Neuronal stem cell (in vitro differentiated cells): ENCODE results near the gene B4GALT5.

Source experiments
- DNase-seq: peaks from one replicate; pipeline ENCODE4 v3.0.0-alpha.2; 2013; ENCODE audit warnings: low spot score
- H2AFZ ChIP-seq: one replicate; pipeline ENCODE4 v1.6.1; 2013; ENCODE audit warnings: mild to moderate bottlenecking, low read length, inconsistent platforms
- H2AK5ac ChIP-seq: 2 replicates; pipeline ENCODE4 v1.6.1; 2013; ENCODE audit warnings: low read depth, mild to moderate bottlenecking, inconsistent platforms, low read length, moderate library complexity, mixed read lengths
- H2BK120ac ChIP-seq: 2 replicates; pipeline ENCODE4 v1.6.1; 2013; ENCODE audit warnings: low read depth, mild to moderate bottlenecking, inconsistent platforms, low read length, moderate library complexity, mixed read lengths
- H2BK12ac ChIP-seq: one replicate; pipeline ENCODE4 v1.6.1; 2013; ENCODE audit warnings: low read length, inconsistent platforms
- H2BK15ac ChIP-seq: 2 replicates; pipeline ENCODE4 v1.6.1; 2013; ENCODE audit warnings: mild to moderate bottlenecking, low read length, inconsistent platforms, mixed read lengths
- H2BK5ac ChIP-seq: one replicate; pipeline ENCODE4 v1.6.1; 2013; ENCODE audit warnings: inconsistent platforms, mild to moderate bottlenecking, low read length, moderate library complexity
- H3K14ac ChIP-seq: one replicate; pipeline ENCODE4 v1.6.1; 2013; ENCODE audit warnings: low read length, inconsistent platforms
- H3K18ac ChIP-seq: 2 replicates; pipeline ENCODE4 v1.6.1; 2013; ENCODE audit warnings: low read length, inconsistent platforms
- H3K23ac ChIP-seq: 2 replicates; pipeline ENCODE4 v1.6.1; 2013; ENCODE audit warnings: low read depth, mild to moderate bottlenecking, mixed read lengths, low read length, inconsistent platforms; ENCODE audit not compliant: poor library complexity
- H3K27ac ChIP-seq: replicated peaks from 3 replicates; pipeline ENCODE4 v1.5.1; 2013; ENCODE audit warnings: low read length, inconsistent platforms
- H3K27me3 ChIP-seq, 3 experiments: 2 replicates each; pipeline ENCODE4 v1.6.1; 2013; ENCODE audit warnings: low read length in 3 of 3, mild to moderate bottlenecking in 2 of 3, inconsistent platforms in 1 of 3, low read depth in 1 of 3, mixed read lengths in 1 of 3, moderate library complexity in 1 of 3; ENCODE audit not compliant: control insufficient read depth in 3 of 3, insufficient read depth in 3 of 3
- H3K36me3 ChIP-seq, 2 donors: replicated peaks in 1 of 2; 2 replicates each; pipeline ENCODE4 v1.6.1; 2013; ENCODE audit warnings: low read length in 2 of 2; ENCODE audit not compliant: control insufficient read depth in 2 of 2, insufficient read depth in 2 of 2
- H3K4ac ChIP-seq: 2 replicates; pipeline ENCODE4 v1.6.1; 2013; ENCODE audit warnings: inconsistent platforms, mild to moderate bottlenecking, low read length, moderate library complexity
- H3K4me1 ChIP-seq, 2 donors: 1 replicate in 1 of 2; 2 replicates in 1 of 2; pipeline ENCODE4 v1.6.1; 2013; ENCODE audit warnings: low read length in 2 of 2, low read depth in 1 of 2; ENCODE audit not compliant: control insufficient read depth in 2 of 2, insufficient read depth in 1 of 2
- H3K4me2 ChIP-seq: one replicate; pipeline ENCODE4 v1.6.1; 2013; ENCODE audit warnings: mild to moderate bottlenecking, low read length, inconsistent platforms; ENCODE audit not compliant: insufficient read depth, poor library complexity, severe bottlenecking
- H3K4me3 ChIP-seq, 2 donors: 2 replicates each; pipeline ENCODE4 v1.5.1; 2013; ENCODE audit warnings: low read length in 2 of 2, mild to moderate bottlenecking in 2 of 2, inconsistent platforms in 1 of 2, moderate library complexity in 1 of 2
- H3K79me1 ChIP-seq: one replicate; pipeline ENCODE4 v1.6.1; 2013; ENCODE audit warnings: low read depth, mild to moderate bottlenecking, inconsistent platforms, low read length, moderate library complexity
- H3K9ac ChIP-seq: one replicate; pipeline ENCODE4 v1.6.1; 2013; ENCODE audit warnings: mild to moderate bottlenecking, low read depth, low read length, inconsistent platforms; ENCODE audit not compliant: poor library complexity
- H3K9me3 ChIP-seq, 2 donors: replicated peaks in 1 of 2; 2 replicates each; pipeline versions ENCODE3 to v1.6.1; 2013; ENCODE audit warnings: low read length in 2 of 2, mild to moderate bottlenecking in 2 of 2, inconsistent platforms in 1 of 2, low read depth in 1 of 2, mixed read lengths in 1 of 2, moderate library complexity in 1 of 2; ENCODE audit not compliant: control insufficient read depth in 2 of 2, insufficient read depth in 1 of 2
- H4K8ac ChIP-seq: one replicate; pipeline ENCODE4 v1.6.1; 2013; ENCODE audit warnings: low read depth, mild to moderate bottlenecking, inconsistent platforms, low read length, moderate library complexity
- H4K91ac ChIP-seq: one replicate; pipeline ENCODE4 v1.6.1; 2013; ENCODE audit warnings: low read length, low read depth, mild to moderate bottlenecking, inconsistent platforms; ENCODE audit not compliant: poor library complexity
- WGBS, 2 donors: extraction: QIAGEN DNeasy Blood & Tissue Kit; methylation state at CpG; one replicate each; pipeline ENCODE4 v1.1.7; 2013; ENCODE audit warnings: missing lambda C conversion rate in 2 of 2, mixed read lengths in 1 of 2; ENCODE audit not compliant: insufficient read length in 2 of 2, insufficient replicate concordance in 1 of 2; ENCODE audit errors: extremely low coverage in 2 of 2; 5-methylcytosine and 5-hydroxymethylcytosine counted together

The B4GALT5 gene

GRCh38 chr20:49585585-49586245, 128.0 kb downstream of the B4GALT5 start:
- H2AK5ac ChIP-seq, result peak overlapping the region; percentile 58
- peaks cover 0 to 20% (median 0%) of the 10 kb centered on the region in 3 experiments for H3K27me3 ChIP-seq
- no peak overlapping the region for H3K4ac ChIP-seq
- peak overlapping the region; percentile 43 for H3K14ac ChIP-seq
- H3K9ac ChIP-seq, result no peak overlapping the region
- no peak overlapping the region for H2BK15ac ChIP-seq
- H3K36me3 ChIP-seq, result no peaks in the 10 kb centered on the region
- H2AFZ ChIP-seq, result no peak overlapping the region
- no CpG with 5 or more reads among the region's 9 CpGs for WGBS, 2 donors
- H3K4me3 ChIP-seq, result no peak overlapping the region
- H3K23ac ChIP-seq, result no peak overlapping the region
- peaks cover 0 to 1% of the 10 kb centered on the region in 2 donors for H3K4me1 ChIP-seq
- peaks cover 0 to 3% of the 10 kb centered on the region in 2 donors for H3K9me3 ChIP-seq
- no peak overlapping the region for H3K4me2 ChIP-seq
- H2BK120ac ChIP-seq, result no peak overlapping the region
- H2BK5ac ChIP-seq, result no peak overlapping the region
- H3K79me1 ChIP-seq, result peaks cover 2% of the 10 kb centered on the region
- no peak overlapping the region for H3K27ac ChIP-seq
- H4K91ac ChIP-seq, result no peak overlapping the region
- H3K18ac ChIP-seq, result no peak overlapping the region
- no peak overlapping the region for H4K8ac ChIP-seq
- H2BK12ac ChIP-seq, result no peak overlapping the region
- DNase-seq, result no peak

GRCh38 chr20:49584418-49585382, 129.0 kb downstream of the B4GALT5 start:
- Histone ChIP-seq H3K9ac (no peak overlapping the region), H3K23ac (no peak overlapping the region), H3K4me3 (no peak overlapping the region), H3K4me1 (peaks cover 0 to 4% of the 10 kb centered on the region in 2 donors), H2BK12ac (no peak overlapping the region), H3K4me2 (no peak overlapping the region), H3K36me3 (no peaks in the 10 kb centered on the region), H4K91ac (no peak overlapping the region), H2AK5ac (peak overlapping the region; percentile 58), H3K27me3 (peaks cover 0 to 23% (median 0%) of the 10 kb centered on the region in 3 experiments), H3K27ac (no peak overlapping the region), H3K79me1 (peaks cover 2% of the 10 kb centered on the region), H3K14ac (no peak overlapping the region), H3K18ac (peak overlapping the region; percentile 68), H2BK15ac (peak overlapping the region; percentile 22), H2AFZ (peak overlapping the region; percentile 28), H4K8ac (no peak overlapping the region), H2BK5ac (peak overlapping the region; percentile 27), H3K9me3 (peaks cover 0 to 3% of the 10 kb centered on the region in 2 donors), H2BK120ac (no peak overlapping the region), H3K4ac (no peak overlapping the region)
- WGBS, 2 donors, result no CpG with 5 or more reads among the region's 14 CpGs
- no peak for DNase-seq

GRCh38 chr20:49583669-49584417, 129.8 kb downstream of the B4GALT5 start:
- Histone ChIP-seq H3K18ac (peak overlapping the region; percentile 61), H3K27ac (no peak overlapping the region), H3K9me3 (peaks cover 0 to 3% of the 10 kb centered on the region in 2 donors), H2AK5ac (peak overlapping the region; percentile 2), H2BK12ac (no peak overlapping the region), H3K9ac (no peak overlapping the region), H4K91ac (no peak overlapping the region), H3K23ac (peak overlapping the region; percentile 13), H2BK5ac (no peak overlapping the region), H3K27me3 (peaks cover 0 to 31% (median 0%) of the 10 kb centered on the region in 3 experiments), H3K79me1 (peaks cover 2% of the 10 kb centered on the region), H3K36me3 (no peaks in the 10 kb centered on the region), H3K14ac (no peak overlapping the region), H3K4me2 (no peak overlapping the region), H2BK15ac (no peak overlapping the region), H3K4me3 (no peak overlapping the region), H2AFZ (peak overlapping the region; percentile 28), H3K4ac (no peak overlapping the region), H2BK120ac (no peak overlapping the region), H3K4me1 (peaks cover 0 to 4% of the 10 kb centered on the region in 2 donors), H4K8ac (no peak overlapping the region)
- WGBS, 2 donors, result no CpG with 5 or more reads among the region's 12 CpGs
- no peak for DNase-seq
